ENCODE data around the gene HOXB8.

HOXB8 gene

GRCh38 chr17:48610282-48611211 is 4.5 kb downstream of the HOXB8 start, which contains the start of gene HOXB7:
Gene HOXB7 (minus strand): TSS chr17:48611017. CDS start chr17:48610918, 99 bp downstream.
- peak; percentile 71 for DNase-seq

- no peak for DNase-seq
Measured at GRCh38 chr17:48609759-48610281, 5.3 kb downstream of the HOXB8 start.

DNA sequence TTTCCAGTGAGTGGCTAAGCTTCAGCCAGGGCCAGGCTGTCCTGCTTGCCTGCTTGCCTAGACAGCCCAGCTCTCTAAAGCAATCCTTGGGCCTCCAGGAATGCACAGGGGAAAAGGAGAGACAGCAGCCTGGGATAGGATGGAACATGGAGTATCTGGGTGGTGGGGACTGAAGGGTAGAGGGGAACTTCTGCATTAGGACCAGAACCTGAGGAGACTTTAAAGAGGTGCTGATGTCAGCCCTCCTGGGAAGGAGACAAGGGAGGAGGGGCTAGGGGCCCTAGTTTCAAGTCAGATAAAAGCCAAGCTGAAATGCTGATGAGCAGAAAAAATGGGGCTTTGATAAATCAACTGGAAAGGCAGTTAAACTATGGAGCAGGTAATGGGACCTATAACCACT is 6.1 kb downstream of the HOXB8 start:
- DNase-seq, result no peak

DNA sequence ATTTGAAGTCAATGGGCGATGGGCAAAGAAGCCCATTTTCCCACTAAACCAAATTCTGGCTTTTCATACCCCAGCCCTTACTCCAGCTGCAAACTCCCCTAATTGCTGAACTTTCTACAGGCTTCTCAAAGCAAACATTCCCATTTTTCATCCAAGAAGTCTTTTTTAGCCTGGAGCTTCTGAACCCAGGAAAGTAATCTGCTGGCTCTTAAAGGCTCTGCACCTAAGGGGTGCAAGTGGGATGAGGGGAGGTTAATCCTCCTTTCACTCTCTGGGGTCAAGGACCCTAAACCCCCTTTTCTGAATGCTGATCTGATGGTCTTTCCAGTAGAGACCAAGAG is 6.6 kb downstream of the HOXB8 start:
- DNase-seq, result no peak

DNA sequence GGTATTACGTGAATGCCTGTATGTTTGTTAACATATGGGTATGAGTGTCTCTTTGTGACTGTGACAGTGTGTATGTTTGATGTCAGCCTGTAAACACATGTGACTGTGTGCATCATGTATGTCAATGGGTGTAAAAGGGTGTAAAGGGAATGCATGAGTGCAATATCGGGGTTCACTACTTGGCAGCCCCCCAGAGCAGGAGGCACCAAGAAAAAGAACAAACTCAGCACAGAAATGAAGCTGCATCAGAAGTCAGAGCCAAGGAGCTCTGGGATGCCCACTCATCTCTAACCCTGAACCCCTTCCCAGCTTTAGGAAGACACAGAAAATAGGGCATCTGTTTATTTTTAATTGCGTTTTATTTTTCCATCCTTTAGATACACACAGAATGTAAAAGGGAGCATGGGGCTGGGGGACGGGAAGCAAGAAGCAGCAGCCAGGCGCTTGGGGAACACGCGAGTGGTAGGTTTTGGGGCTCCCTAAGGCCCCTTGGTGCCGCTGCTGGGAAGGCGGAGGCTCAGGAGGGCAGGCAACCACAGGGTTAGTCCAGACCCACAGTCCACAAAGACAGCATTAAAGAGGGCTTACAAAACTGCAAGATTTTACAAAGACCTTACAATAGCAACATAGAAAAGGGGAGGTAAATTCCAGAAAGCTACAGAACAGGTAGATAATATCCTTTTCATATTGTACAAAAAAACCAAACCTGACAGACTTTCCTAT is 8.0 kb downstream of the HOXB8 start:
- no peak for DNase-seq

GRCh38 chr17:48605991-48606891 is 8.9 kb downstream of the HOXB8 start:
- no peak for DNase-seq

DNA sequence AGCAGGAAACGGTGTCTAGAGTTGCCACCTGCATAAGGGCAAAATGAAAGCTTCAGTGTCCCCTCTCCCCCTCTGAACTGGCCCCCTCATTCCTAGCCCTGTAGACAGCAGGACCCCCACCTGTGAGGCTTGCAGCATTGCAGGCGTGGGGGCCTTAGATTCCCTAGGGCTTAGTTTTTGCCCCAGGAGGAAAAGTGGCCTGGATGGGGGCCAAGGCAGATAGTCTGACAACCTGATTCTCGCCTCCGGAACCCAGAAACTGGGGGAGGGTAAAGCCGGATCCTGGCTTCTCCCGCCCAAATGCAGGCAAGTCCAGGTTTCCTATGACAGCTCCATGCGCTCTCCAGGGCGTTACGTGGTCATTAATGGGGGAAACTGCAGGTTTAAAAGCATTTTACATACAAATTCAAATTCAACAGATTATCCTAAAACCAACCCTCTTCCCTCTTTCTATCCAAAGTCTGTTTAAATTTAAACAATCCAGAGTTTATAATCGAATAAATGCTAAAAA is 9.6 kb downstream of the HOXB8 start:
- no peak for DNase-seq

- peak; percentile 65 for DNase-seq
Measured at GRCh38 chr17:48604770-48605329, 10.2 kb downstream of the HOXB8 start, which contains the start of gene HOXB6. Gene HOXB6 (minus strand): TSS chr17:48604986. CDS start chr17:48598150, 6,836 bp downstream.

GRCh38 chr17:48603959-48604769 is 10.9 kb downstream of the HOXB8 start:
- peak; percentile 61 for DNase-seq

DNA sequence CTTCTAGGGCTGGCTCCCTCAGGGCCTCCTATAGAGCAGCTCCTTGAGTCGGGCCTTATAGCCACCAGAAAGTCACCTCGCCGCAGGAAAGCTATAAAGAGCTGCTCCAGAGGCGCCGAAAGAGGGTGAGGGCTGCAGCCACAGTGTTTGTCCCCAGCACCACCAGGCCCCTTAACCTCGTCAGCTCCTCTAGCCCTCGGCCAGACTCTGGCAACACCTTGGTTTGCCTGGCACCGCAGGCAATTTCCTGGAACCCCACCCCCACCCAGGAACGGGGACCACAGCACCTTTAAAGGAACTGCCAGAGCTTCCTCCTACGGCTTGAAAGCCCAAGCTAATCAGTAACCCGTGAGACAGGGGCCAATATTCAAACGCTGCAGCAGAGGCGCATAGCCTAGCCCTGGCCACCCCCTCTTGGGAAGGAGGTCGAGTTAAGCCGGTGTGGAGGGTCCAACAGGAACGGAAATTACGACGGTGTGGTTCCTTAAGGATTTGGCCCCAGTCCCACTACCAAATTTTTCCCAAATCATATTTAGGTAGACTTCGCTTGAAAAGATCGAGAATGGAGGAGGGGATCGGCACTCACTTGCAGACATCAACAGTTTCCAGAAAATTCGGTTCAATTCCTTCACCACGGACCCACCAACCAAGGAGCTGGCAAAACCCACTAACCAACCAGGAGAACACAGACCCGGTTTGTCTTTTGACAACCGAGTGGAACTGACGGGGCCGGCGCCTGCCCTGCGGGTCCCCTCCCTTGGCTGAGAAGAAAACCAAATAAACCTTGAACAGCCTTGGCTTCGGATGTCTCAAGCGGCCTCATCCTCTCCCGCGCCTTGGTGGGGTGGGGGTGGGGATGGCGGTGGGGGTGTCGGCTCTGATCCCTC is 13.3 kb downstream of the HOXB8 start:
- DNase-seq, result no peak

- DNase-seq, result no peak
Measured at GRCh38 chr17:48601207-48601538, 13.9 kb downstream of the HOXB8 start.

- DNase-seq, result peak; percentile 49
Measured at GRCh38 chr17:48600244-48601098, 14.6 kb downstream of the HOXB8 start.

DNA sequence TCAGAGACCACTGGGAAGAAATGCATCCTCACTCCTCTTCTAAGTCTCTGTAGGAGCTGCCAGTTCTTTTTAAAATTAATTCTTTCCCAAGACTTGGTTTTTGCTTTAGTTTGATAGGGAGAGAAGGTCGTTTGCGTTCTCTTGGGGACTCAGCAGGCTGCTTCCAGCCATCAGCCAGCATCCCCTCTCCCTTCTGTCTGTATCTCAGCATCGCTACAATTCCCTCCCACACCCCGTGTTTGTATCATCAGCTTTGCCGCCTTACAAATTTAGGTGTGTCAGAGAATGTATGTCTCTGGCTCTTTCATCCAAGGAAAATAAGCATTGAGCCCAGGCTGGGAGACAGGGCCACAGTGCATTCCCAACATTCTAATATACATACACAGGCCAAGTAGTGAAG is 15.7 kb downstream of the HOXB8 start:
- no peak for DNase-seq

DNA sequence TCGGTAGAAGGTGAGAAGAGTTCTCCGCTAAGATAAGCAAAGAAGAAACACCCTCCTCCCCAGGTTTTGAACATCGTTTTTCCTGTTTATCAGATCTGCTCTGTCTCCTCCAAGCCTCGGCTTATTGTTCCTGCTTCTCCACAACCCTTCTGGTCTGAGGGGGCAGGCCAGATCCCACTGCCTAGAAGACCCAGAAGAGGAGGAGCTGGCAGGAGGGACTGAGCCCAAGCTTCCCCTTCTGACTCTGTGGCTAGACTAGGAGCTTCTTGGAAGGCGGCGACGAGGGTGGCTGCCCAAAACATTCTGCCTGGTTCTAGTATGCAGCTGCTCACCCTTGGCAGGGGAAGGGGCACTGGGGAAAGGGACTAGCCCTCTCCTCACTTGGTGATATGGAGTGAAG is 16.4 kb downstream of the HOXB8 start:
- DNase-seq, result no peak

DNA sequence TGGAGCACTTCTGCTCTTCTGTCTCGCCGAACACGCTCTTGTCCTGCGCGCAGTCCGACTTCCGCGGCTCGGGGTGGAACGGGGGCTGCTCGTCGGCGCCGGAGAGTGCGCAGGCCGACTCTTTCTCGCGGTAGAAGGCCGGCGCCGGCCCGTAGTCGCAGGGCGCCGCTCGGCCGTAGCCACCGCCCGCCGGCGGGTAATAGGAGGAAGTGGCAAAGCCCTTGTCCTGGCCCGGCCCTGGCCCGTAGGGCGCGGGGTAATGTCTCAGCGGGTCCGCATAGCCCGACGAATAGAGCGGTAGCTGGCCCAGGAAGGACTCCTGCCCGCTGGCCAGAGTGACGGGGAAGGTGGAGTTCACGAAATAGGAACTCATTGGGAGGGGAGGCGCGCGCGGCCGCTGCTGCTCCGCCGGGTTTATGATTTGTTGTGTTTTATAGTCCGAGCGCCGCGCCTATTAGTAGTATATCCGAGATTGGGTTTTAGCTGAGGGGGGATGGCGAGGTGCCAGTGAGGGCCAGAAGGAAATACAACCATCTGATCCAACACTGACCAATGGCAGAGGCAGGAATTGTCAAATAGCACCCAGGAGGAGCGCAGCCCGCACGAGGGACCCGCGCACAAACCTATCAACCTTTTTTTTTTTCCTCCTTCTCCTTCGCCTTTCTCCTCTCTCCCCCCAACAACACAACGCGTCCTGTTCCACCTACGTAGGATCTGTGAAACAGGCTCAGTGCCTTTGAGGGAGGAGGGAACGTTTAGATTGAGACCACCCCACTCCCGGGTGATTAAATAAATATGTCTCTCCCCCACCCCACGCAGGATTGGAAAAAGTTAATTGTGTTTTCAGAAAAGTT is 17.1 kb downstream of the HOXB8 start:
- DNase-seq, result peak; percentile 83

- no peak for DNase-seq
Measured at GRCh38 chr17:48597528-48597777, 17.6 kb downstream of the HOXB8 start.

- peak; percentile 85 for DNase-seq
Measured at GRCh38 chr17:48596735-48597527, 18.2 kb downstream of the HOXB8 start.

Data from fibroblast of upper back skin (primary cell).